BLaER1 (cell line): Measurements from ENCODE around the gene RASGEF1C.
"Not testable (repeated sequence)": the region's sequence is repeated elsewhere in the genome, so short reads cannot be mapped to it uniquely, and the experiment has no call there.

Experiments used
- H3K27ac ChIP-seq: shearing (Covaris generic); formaldehyde crosslinking; 2 replicates; pipeline ENCODE4 v1.8.1; 2022
- H3K27me3 ChIP-seq: shearing (Covaris generic); formaldehyde crosslinking; 2 replicates; pipeline ENCODE4 v1.8.1; 2022
- H3K36me3 ChIP-seq: shearing (Covaris generic); formaldehyde crosslinking; 2 replicates; pipeline ENCODE4 v1.8.1; 2022
- H3K4me1 ChIP-seq: shearing (Covaris generic); formaldehyde crosslinking; 2 replicates; pipeline ENCODE4 v1.8.1; 2022
- H3K4me2 ChIP-seq: shearing (Covaris generic); formaldehyde crosslinking; 2 replicates; pipeline ENCODE4 v1.8.1; 2022
- H3K4me3 ChIP-seq: shearing (Covaris generic); formaldehyde crosslinking; 2 replicates; pipeline ENCODE4 v1.8.1; 2022
- H3K9ac ChIP-seq: shearing (Covaris generic); formaldehyde crosslinking; 2 replicates; pipeline ENCODE4 v1.8.1; 2022
- H3K9me3 ChIP-seq: shearing (Covaris generic); formaldehyde crosslinking; 2 replicates; pipeline ENCODE4 v1.8.1; 2022
- H4K20me1 ChIP-seq: shearing (Covaris generic); formaldehyde crosslinking; 2 replicates; pipeline ENCODE4 v1.8.1; 2022
- Cebpa-rat ChIP-seq: shearing (Covaris generic); IDR thresholded peaks from 2 replicates; pipeline ENCODE4 v1.8.1; 2022

RASGEF1C gene

DNA sequence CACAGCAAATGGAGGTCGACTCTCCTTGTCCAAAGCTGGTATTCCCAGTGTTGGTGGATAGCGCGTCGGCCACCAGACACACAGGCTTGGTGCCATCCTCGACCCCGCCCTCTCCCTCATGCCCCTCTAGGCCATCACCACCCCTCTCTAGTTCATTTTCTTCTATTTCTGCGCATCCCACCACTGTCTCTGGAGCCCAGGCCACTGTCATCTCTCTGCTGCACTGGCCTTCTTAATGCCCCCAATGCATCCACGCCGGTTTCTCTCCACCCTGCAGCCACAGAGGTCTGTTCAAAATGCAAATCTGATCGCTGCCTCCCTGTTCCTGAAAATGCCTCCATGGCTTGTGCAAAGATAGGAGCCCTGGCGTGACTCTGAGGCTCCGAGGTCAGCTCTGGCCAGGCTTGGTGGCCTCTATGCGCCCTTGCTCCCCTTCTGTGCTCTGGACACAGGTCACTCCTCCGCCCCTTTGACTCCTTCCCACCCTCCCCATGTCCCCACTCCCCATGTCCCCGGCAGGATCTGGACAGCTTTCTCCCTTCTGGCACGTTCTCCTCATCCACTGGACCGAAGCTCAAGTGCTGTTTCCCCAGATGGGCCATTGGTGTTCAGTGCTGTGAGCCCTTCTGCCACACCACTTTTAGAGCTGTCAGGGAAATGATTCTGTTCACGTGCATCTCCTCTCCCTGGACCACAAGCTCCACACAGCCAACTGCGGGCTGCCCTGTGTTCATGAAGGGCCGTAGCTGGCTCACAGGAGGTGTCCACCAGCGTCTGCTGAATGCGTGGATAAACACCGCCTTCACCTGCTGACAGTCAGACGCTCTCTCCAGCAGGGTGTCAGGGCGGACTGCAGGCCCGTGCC is 77.9 kb downstream of the RASGEF1C start:
- H3K4me1 ChIP-seq, result peaks cover 43% of the 10 kb centered on the region
- no peak overlapping the region for H3K9ac ChIP-seq
- no peak overlapping the region for H3K4me2 ChIP-seq
- no peaks in the 10 kb centered on the region for H3K36me3 ChIP-seq
- H3K4me3 ChIP-seq, result no peak overlapping the region
- H4K20me1 ChIP-seq, result no peaks in the 10 kb centered on the region
- H3K9me3 ChIP-seq, result no peaks in the 10 kb centered on the region
- no peak for TF ChIP-seq Cebpa-rat
- H3K27ac ChIP-seq, result no peak overlapping the region
- no peaks in the 10 kb centered on the region for H3K27me3 ChIP-seq

DNA sequence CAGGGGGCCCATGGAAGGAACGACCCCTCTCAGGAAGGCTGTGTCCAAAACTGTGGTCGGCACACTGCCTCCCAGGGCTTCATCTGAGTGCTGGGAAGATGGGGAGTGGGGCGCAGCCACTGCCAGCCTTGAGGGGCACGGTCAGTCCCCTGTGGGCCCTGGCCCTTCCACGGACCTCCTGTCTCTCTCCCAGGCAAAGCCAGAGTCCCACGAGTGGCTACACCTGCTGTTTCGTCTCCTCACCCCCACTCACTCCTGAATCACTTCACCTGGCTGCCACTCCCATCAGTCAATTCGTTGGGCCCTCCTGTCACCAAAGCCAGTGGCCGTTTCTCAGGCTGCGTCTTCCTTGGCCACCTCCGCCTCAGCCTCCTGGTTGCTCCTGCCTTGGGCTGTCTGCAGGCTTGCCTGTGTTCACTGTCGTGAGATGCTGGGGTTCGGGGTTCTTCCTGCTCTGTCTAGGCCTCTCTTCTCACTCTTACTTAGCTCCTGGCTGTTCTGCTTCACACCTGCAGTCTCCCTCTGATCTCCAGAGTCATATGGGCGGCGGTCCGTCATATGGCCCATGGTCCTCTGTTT is 78.6 kb downstream of the RASGEF1C start:
- Histone ChIP-seq H3K27me3 (no peaks in the 10 kb centered on the region), H3K4me3 (no peak overlapping the region), H3K27ac (no peak overlapping the region)

GRCh38 chr5:180129291-180130190 is 79.5 kb downstream of the RASGEF1C start:
- H3K36me3 ChIP-seq, result no peaks in the 10 kb centered on the region
- H3K4me1 ChIP-seq, result peaks cover 32% of the 10 kb centered on the region
- no peak overlapping the region for H3K4me3 ChIP-seq
- H3K9ac ChIP-seq, result no peak overlapping the region
- H3K27me3 ChIP-seq, result no peaks in the 10 kb centered on the region
- no peak overlapping the region for H3K4me2 ChIP-seq
- peak overlapping the region; percentile 73; the same call in 1 of the 2 replicates for H3K27ac ChIP-seq
- TF ChIP-seq Cebpa-rat, result no peak
- H3K9me3 ChIP-seq, result no peaks in the 10 kb centered on the region
- H4K20me1 ChIP-seq, result no peaks in the 10 kb centered on the region

More for the DNA sequence above, 78.6 kb downstream of the RASGEF1C start:
- no peak overlapping the region for H3K4me2 ChIP-seq
- H3K4me1 ChIP-seq, result peaks cover 37% of the 10 kb centered on the region
- H3K9ac ChIP-seq, result no peak overlapping the region
- no peaks in the 10 kb centered on the region for H4K20me1 ChIP-seq
- H3K36me3 ChIP-seq, result no peaks in the 10 kb centered on the region
- TF ChIP-seq Cebpa-rat, result no peak
- no peaks in the 10 kb centered on the region for H3K9me3 ChIP-seq

GRCh38 chr5:180128671-180129261 is 80.2 kb downstream of the RASGEF1C start:
- Histone ChIP-seq H3K9ac (no peak overlapping the region), H3K27me3 (no peaks in the 10 kb centered on the region), H3K27ac (peak overlapping the region; percentile 73), H4K20me1 (no peaks in the 10 kb centered on the region), H3K36me3 (no peaks in the 10 kb centered on the region), H3K4me3 (no peak overlapping the region), H3K4me2 (peak overlapping the region; percentile 82), H3K9me3 (no peaks in the 10 kb centered on the region), H3K4me1 (peaks cover 32% of the 10 kb centered on the region)
- no peak for TF ChIP-seq Cebpa-rat

DNA sequence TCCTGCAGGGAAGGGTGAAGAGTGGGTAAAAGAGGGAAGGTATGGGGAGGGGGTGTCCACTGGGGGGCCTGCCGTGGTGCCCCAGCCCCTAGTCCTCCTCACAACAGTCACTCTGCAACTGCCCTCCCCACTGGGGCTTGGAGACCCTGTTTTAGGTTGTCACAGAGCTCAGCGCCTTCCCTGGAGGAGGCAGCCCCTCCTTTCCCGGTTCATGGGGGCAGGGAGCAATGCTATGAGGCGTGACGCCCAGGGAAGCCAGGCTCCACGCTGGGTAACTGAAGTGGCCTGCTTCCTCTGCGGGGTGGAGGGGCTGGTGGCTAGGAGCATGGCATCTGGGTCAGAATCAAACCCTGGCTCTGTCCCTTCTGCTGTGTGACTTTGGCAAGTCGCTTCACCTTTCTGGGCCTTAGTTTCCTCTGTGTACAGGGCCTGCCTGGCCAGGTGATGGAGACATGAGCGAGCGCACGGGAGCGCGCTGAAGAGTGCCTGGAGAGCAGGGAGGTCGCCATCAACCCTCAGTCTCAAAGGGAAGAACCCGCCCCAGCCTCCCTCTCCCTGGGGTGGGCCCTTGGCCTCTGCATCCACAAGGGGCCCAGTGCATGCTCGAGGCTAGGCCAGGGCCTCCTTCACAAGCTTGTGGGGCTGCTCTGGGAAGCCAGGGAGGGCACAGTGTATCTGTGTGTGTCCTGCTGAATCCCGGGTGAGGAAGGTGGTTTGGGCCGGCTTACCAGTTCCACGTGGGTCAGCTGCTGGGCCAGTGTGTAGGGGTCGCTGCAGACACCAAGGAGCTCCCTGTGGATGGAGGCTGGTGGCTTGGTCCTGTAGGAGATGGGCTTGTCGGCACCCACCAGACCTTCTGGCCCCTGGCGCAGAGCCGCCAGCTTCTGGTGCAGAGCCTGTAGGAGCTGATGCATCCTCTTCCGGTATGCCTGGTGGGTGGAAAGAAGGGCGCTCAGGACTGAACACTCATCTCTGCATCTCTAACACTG is 81.0 kb downstream of the RASGEF1C start:
- Histone ChIP-seq H4K20me1 (no peaks in the 10 kb centered on the region), H3K27me3 (no peaks in the 10 kb centered on the region), H3K9ac (peak overlapping the region; percentile 42; the same call in 1 of the 2 replicates), H3K36me3 (no peaks in the 10 kb centered on the region), H3K4me1 (peaks cover 32% of the 10 kb centered on the region), H3K4me3 (no peak overlapping the region), H3K4me2 (peak overlapping the region; percentile 82), H3K27ac (peak overlapping the region; percentile 73), H3K9me3 (no peaks in the 10 kb centered on the region)
- no peak for TF ChIP-seq Cebpa-rat

GRCh38 chr5:180126716-180127681 is 82.0 kb downstream of the RASGEF1C start:
- peaks cover 32% of the 10 kb centered on the region for H3K4me1 ChIP-seq
- H4K20me1 ChIP-seq, result no peaks in the 10 kb centered on the region
- H3K9ac ChIP-seq, result peak overlapping the region; percentile 42; the same call in 1 of the 2 replicates
- H3K4me3 ChIP-seq, result no peak overlapping the region
- no peaks in the 10 kb centered on the region for H3K9me3 ChIP-seq
- peak overlapping the region; percentile 82 for H3K4me2 ChIP-seq
- no peaks in the 10 kb centered on the region for H3K36me3 ChIP-seq
- no peaks in the 10 kb centered on the region for H3K27me3 ChIP-seq
- no peak for TF ChIP-seq Cebpa-rat
- H3K27ac ChIP-seq, result peak overlapping the region; percentile 73

GRCh38 chr5:180126156-180126555 is 82.9 kb downstream of the RASGEF1C start:
- not testable (repeated sequence) for H3K4me3 ChIP-seq, H3K27me3 ChIP-seq, H3K4me2 ChIP-seq, H3K27ac ChIP-seq, H3K9ac ChIP-seq, H3K36me3 ChIP-seq, H4K20me1 ChIP-seq, H3K9me3 ChIP-seq
- peaks cover 32% of the 10 kb centered on the region for H3K4me1 ChIP-seq

DNA sequence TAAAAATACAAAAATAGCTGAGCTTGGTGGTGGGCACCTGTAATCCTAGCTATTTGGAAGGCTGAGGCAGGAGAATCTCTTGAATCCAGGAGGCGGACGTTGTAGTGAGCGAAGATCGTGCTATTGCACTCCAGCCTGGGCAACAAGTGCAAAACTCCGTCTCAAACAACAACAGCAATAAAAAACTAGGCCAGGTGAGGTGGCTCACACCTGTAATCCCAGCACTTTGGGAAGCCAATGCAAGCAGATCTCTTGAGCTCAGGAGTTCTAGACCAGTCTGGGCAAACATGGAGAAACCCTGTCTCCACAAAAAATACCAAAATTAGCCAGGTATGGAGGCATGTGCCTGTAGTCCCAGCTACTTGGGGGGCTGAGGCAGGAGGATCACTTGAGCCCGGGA is 84.3 kb downstream of the RASGEF1C start:
- not testable (repeated sequence) for H3K27me3 ChIP-seq, H3K9me3 ChIP-seq, H3K9ac ChIP-seq, H3K36me3 ChIP-seq, H3K4me2 ChIP-seq, H4K20me1 ChIP-seq, H3K27ac ChIP-seq, H3K4me3 ChIP-seq
- H3K4me1 ChIP-seq, result peaks cover 30% of the 10 kb centered on the region
